Medulla oblongata (tissue), 1 donor: ENCODE results near the gene OR51A7.
"Not testable (repeated sequence)": the region's sequence is repeated elsewhere in the genome, so short reads cannot be mapped to it uniquely, and the experiment has no call there.

Experiments used
- DNase-seq: peaks from one replicate; pipeline ENCODE4 v3.0.0-alpha.2; 2015; ENCODE audit errors: extremely low spot score

The OR51A7 gene

GRCh38 chr11:4955613-4956012 lies 52.0 kb downstream of the OR51A7 start, which contains the start of gene OR51A2:
OR51A2 (minus strand) TSS chr11:4955713; CDS start chr11:4955713, 0 bp downstream.
- DNase-seq: not testable (repeated sequence)

- no peak for DNase-seq
These were observed 53.8 kb downstream of the OR51A7 start for GRCh38 chr11:4957396-4957795.
